ENCODE data around the gene ALG2.

The ALG2 gene

DNA sequence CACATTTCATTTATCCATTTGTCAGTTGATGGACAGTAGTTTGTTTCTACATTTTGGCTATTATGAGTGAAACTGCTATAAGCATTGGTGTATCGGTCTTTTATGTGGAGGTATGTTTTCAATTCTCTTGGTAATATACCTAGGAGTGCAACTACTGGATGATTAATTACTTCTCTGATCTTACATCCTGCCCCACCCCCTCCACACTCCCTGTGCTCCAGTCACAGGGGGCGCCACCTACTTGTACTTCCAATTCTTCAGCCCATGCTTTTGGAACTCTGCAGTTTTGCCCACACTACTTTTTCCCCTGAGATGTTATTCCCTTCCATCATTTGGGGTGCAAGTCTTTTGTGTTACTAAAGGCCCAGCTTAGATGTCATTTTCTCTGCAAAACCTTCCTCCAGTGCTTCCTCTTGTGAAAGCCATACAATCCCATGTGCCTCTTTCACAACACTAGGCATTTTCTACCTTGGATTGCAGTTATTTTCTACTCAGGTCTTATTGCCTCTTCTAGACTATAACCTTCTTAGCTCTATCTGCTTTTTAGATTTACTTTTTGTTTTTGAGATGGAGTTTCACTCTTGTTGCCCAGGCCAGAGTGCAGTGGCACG is 42.4 kb upstream of the ALG2 start:
- peak in 1 of 2 donors; percentile 40 for DNase-seq (ENCODE audit: low read depth in 2 of 2)
- no peak overlapping the region for H3K4me3 ChIP-seq (replicated peaks in 1 of 2; ENCODE audit: low read depth in 2 of 2, low read length in 2 of 2)
- TF ChIP-seq, protein P1, sequence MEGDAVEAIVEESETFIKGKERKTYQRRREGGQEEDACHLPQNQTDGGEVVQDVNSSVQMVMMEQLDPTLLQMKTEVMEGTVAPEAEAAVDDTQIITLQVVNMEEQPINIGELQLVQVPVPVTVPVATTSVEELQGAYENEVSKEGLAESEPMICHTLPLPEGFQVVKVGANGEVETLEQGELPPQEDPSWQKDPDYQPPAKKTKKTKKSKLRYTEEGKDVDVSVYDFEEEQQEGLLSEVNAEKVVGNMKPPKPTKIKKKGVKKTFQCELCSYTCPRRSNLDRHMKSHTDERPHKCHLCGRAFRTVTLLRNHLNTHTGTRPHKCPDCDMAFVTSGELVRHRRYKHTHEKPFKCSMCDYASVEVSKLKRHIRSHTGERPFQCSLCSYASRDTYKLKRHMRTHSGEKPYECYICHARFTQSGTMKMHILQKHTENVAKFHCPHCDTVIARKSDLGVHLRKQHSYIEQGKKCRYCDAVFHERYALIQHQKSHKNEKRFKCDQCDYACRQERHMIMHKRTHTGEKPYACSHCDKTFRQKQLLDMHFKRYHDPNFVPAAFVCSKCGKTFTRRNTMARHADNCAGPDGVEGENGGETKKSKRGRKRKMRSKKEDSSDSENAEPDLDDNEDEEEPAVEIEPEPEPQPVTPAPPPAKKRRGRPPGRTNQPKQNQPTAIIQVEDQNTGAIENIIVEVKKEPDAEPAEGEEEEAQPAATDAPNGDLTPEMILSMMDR (IDR thresholded peaks at IDR 0.05; ENCODE audit: low read depth, low read length), result peak; percentile 38

DNA sequence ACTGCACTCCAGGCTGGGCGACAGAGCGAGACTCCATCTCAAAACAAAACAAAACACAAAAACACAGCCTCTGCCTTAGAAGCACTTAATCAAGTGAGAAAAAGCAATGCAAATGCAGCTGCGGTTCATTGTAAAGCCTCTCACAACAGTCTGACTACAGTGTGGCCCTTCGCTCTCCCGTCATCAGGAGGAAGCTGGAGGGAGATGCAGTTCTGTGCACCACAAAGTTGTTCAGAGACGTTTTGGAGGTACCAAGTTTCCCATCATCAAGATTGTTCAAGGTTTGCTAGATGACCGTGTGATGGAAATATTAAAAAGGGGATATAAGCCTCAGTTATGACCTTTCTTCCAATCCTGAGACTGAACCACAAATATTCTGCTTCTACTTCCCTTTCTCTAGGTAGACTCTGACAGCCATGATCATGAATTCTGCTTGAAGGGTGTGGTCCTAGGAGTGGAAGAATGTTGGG is 41.2 kb upstream of the ALG2 start:
- no peak overlapping the region for H3K4me3 ChIP-seq (replicated peaks in 1 of 2; ENCODE audit: low read depth in 2 of 2, low read length in 2 of 2)
- TF ChIP-seq, protein P1 (IDR thresholded peaks at IDR 0.05; ENCODE audit: low read depth, low read length), result no peak
- no peak for DNase-seq (ENCODE audit: low read depth in 2 of 2)

DNA sequence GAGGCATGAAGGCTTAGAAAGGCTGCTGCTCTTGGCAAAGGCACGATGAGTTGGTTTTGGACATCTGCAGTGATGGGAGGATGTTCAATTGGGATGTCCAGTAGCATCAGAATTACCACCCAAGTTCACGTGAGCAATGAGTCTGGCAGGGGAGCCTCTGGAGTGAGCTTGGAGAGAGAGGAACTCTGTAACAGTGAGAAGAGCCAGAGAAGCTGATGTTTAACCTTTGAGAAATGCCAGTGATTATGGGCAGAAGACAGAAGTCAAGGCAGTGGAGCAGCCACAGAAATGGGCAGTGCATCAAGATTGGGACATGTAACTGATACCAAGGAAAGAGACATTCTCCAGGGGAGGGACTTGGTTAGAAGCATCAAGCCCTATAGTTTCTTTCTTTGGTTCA is 40.2 kb upstream of the ALG2 start:
- TF ChIP-seq, protein P1 (IDR thresholded peaks at IDR 0.05; ENCODE audit: low read depth, low read length), result no peak
- no peak overlapping the region for H3K4me3 ChIP-seq (replicated peaks in 1 of 2; ENCODE audit: low read depth in 2 of 2, low read length in 2 of 2)
- DNase-seq (ENCODE audit: low read depth in 2 of 2), result no peak

DNA sequence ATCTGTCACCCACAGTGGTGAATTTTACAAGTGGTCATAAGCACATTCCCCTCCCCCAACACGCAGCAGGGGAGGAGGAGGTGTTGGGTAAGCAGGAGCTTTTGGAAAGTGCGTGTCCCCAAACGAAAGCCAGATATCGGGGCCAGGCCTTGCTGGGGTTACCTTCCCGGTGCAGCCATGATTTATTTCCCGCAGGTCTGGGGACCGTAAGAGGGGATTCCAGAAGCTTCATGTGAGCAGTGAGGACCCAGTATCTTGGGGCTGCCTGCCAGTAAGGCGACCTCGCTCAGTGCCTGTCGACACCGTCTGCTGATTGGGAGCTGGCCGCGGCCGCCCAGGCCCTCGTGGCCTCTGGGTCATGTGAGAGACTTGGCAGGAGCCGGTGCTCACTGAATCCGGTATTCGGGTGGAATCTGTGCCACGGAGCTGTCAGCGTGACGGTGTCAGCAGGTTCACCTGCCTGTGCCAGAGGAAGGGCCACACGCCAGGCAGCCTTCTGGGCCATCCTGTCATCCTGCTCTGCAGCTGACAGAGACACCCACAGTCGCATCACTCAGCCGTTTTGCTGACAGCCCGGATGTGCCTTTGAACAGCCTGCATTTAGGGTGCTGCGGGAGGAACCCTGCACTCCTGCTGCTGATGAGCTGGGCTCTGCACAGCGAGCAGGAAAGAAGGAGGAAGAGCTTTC is 37.6 kb upstream of the ALG2 start:
- peak; percentile 19 to 70 for DNase-seq (ENCODE audit: low read depth in 2 of 2)
- H3K4me3 ChIP-seq (replicated peaks in 1 of 2; ENCODE audit: low read depth in 2 of 2, low read length in 2 of 2), result peak overlapping the region in 1 of 2 donors; percentile 21
- TF ChIP-seq, protein P1 (IDR thresholded peaks at IDR 0.05; ENCODE audit: low read depth, low read length), result no peak

DNA sequence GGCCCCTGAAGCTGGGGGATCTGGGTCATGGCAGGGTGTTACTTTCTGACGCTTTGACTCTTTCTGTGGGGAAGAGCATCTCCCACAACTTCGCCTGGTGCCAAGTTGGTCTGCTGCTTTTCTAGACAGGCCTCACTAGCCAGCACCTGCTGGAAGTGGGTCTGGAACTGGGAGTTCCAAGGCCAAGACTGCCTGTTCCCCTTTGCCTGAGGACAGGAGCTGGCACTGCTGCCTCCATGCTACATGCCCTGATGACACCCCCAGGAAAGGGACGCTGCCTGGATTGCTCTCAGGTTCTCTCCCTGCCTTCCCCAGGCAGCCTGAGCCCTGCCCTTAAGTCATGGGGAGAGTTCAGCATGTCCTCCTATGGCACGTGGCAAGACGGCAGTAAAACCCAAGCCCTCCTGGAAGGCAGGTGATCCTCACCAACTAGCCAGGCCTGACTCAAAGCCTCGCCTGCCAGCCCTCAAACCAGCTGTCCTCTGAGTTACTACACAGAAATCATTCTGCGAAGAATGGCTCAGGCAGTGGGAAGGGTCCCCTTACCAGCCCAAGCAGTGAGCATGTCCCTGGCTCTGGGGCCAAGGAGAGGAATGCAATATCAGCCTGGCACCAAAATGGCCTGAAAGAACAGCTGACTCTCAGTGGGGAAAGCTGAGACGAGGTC is 36.1 kb upstream of the ALG2 start:
- no peak for DNase-seq (ENCODE audit: low read depth in 2 of 2)
- H3K4me3 ChIP-seq (replicated peaks in 1 of 2; ENCODE audit: low read depth in 2 of 2, low read length in 2 of 2), result no peak overlapping the region
- TF ChIP-seq, protein P1 (IDR thresholded peaks at IDR 0.05; ENCODE audit: low read depth, low read length), result no peak

DNA sequence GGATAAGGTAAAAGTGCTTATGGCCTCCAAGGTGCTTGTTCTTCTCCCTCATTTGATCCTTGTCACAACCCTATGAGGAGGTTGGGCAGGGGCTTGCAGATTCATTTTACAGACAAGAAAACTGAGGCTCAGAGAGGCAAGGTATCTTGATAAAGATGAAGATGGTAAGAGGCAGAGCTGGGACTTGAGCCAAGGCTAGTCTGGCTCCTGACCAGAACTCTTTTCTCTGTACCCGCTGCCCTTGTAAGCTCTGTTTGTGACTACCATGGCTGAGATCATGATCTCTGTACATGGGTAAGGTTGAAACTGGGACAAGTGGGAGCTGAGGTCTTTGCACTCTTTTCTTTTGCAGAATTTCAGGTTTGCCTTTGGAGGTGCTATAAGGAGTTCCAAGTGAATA is 33.9 kb upstream of the ALG2 start:
- DNase-seq (ENCODE audit: low read depth in 2 of 2), result no peak
- TF ChIP-seq, protein P1 (IDR thresholded peaks at IDR 0.05; ENCODE audit: low read depth, low read length), result no peak
- H3K4me3 ChIP-seq (replicated peaks in 1 of 2; ENCODE audit: low read depth in 2 of 2, low read length in 2 of 2), result no peak overlapping the region
